IPS-18a (cell line): ENCODE measurements around the gene RASSF7.
"Not testable (repeated sequence)": the region's sequence is repeated elsewhere in the genome, so short reads cannot be mapped to it uniquely, and the experiment has no call there.

Experiments used
- H3K27ac ChIP-seq: one replicate; pipeline ENCODE4 v1.5.1; 2013; ENCODE audit warnings: low read length
- H3K27me3 ChIP-seq: one replicate; pipeline ENCODE4 v1.6.1; 2013; ENCODE audit warnings: mild to moderate bottlenecking, low read length; ENCODE audit not compliant: control insufficient read depth, insufficient read depth
- H3K36me3 ChIP-seq: one replicate; pipeline ENCODE4 v1.6.1; 2013; ENCODE audit warnings: low read depth, low read length; ENCODE audit not compliant: control insufficient read depth
- H3K4me1 ChIP-seq: one replicate; pipeline ENCODE4 v1.6.1; 2013; ENCODE audit warnings: low read depth, low read length; ENCODE audit not compliant: control insufficient read depth
- H3K4me3 ChIP-seq: one replicate; pipeline ENCODE4 v1.5.1; 2013; ENCODE audit warnings: low read length
- H3K9ac ChIP-seq: one replicate; pipeline ENCODE4 v1.6.1; 2013; ENCODE audit warnings: mild to moderate bottlenecking, low read length, moderate library complexity
- H3K9me3 ChIP-seq: one replicate; pipeline ENCODE4 v1.6.1; 2013; ENCODE audit warnings: low read depth, low read length; ENCODE audit not compliant: control insufficient read depth

RASSF7 gene

GRCh38 chr11:560305-561147 lies at the start of gene RASSF7, which contains the start of gene LMNTD2:
RASSF7 (plus strand) TSS chr11:560970; CDS start chr11:561769, 799 bp downstream.
LMNTD2 (minus strand) TSS chr11:560738; CDS start chr11:560716, 22 bp downstream.
- H3K4me3 ChIP-seq, result peak within 1 kb of the TSS; percentile 57
- H3K27me3 ChIP-seq, result peaks cover 45% of the 10 kb centered on the region
- no peak within 1 kb of the TSS for H3K27ac ChIP-seq
- peaks cover 5% of the 10 kb centered on the region for H3K4me1 ChIP-seq
- peak within 1 kb of the TSS; percentile 52 for H3K9ac ChIP-seq
- no peaks in the 10 kb centered on the region for H3K9me3 ChIP-seq
- H3K36me3 ChIP-seq, result no peaks in the 10 kb centered on the region

- no peaks in the 10 kb centered on the region for H3K9me3 ChIP-seq
- H3K27ac ChIP-seq, result no peak overlapping the region
- no peaks in the 10 kb centered on the region for H3K4me1 ChIP-seq
- no peaks in the 10 kb centered on the region for H3K36me3 ChIP-seq
- no peaks in the 10 kb centered on the region for H3K27me3 ChIP-seq
- H3K4me3 ChIP-seq, result no peak overlapping the region
- no peak overlapping the region for H3K9ac ChIP-seq
Measured at GRCh38 chr11:512761-513595, 47.8 kb upstream of the RASSF7 start.

- Histone ChIP-seq H3K27me3 (no peaks in the 10 kb centered on the region), H3K27ac (no peak overlapping the region), H3K4me1 (no peaks in the 10 kb centered on the region), H3K4me3 (no peak overlapping the region), H3K9ac (no peak overlapping the region), H3K9me3 (no peaks in the 10 kb centered on the region), H3K36me3 (no peaks in the 10 kb centered on the region)
Measured at GRCh38 chr11:514606-515005, 46.2 kb upstream of the RASSF7 start.

GRCh38 chr11:515131-515530 lies 45.6 kb upstream of the RASSF7 start:
- Histone ChIP-seq H3K9me3 (no peaks in the 10 kb centered on the region), H3K4me1 (no peaks in the 10 kb centered on the region), H3K27ac (no peak overlapping the region), H3K4me3 (no peak overlapping the region), H3K27me3 (no peaks in the 10 kb centered on the region), H3K9ac (no peak overlapping the region), H3K36me3 (no peaks in the 10 kb centered on the region)

- Histone ChIP-seq H3K36me3 (no peaks in the 10 kb centered on the region), H3K27me3 (no peaks in the 10 kb centered on the region), H3K4me3 (no peak overlapping the region), H3K9me3 (no peaks in the 10 kb centered on the region), H3K9ac (no peak overlapping the region), H3K4me1 (no peaks in the 10 kb centered on the region), H3K27ac (no peak overlapping the region)
Measured at GRCh38 chr11:516400-516799, 44.4 kb upstream of the RASSF7 start.

GRCh38 chr11:516918-517685 lies 43.7 kb upstream of the RASSF7 start:
- H3K27me3 ChIP-seq, H3K4me1 ChIP-seq, H3K9me3 ChIP-seq, H3K27ac ChIP-seq, H3K4me3 ChIP-seq, H3K36me3 ChIP-seq, H3K9ac ChIP-seq: not testable (repeated sequence)

- Histone ChIP-seq H3K4me1 (no peaks in the 10 kb centered on the region), H3K4me3 (no peak overlapping the region), H3K27ac (no peak overlapping the region)
Measured at GRCh38 chr11:518463-519202, 42.1 kb upstream of the RASSF7 start.

GRCh38 chr11:520428-521176 lies 40.2 kb upstream of the RASSF7 start:
- Histone ChIP-seq H3K4me1 (no peaks in the 10 kb centered on the region), H3K9me3 (no peaks in the 10 kb centered on the region), H3K36me3 (no peaks in the 10 kb centered on the region), H3K27me3 (no peaks in the 10 kb centered on the region), H3K4me3 (no peak overlapping the region), H3K27ac (no peak overlapping the region), H3K9ac (no peak overlapping the region)

More at GRCh38 chr11:518463-519202, 42.1 kb upstream of the RASSF7 start:
- Histone ChIP-seq H3K36me3 (no peaks in the 10 kb centered on the region), H3K27me3 (no peaks in the 10 kb centered on the region), H3K9me3 (no peaks in the 10 kb centered on the region), H3K9ac (no peak overlapping the region)

- no peaks in the 10 kb centered on the region for H3K4me1 ChIP-seq
- no peaks in the 10 kb centered on the region for H3K36me3 ChIP-seq
- H3K27me3 ChIP-seq, result no peaks in the 10 kb centered on the region
- H3K9ac ChIP-seq, result no peak overlapping the region
- no peak overlapping the region for H3K27ac ChIP-seq
- H3K9me3 ChIP-seq, result no peaks in the 10 kb centered on the region
- no peak overlapping the region for H3K4me3 ChIP-seq
Measured at GRCh38 chr11:521177-521688, 39.5 kb upstream of the RASSF7 start.

GRCh38 chr11:526192-526591 lies 34.6 kb upstream of the RASSF7 start:
- H3K4me3 ChIP-seq, result no peak overlapping the region
- no peak overlapping the region for H3K27ac ChIP-seq
- H3K36me3 ChIP-seq, result no peaks in the 10 kb centered on the region
- no peaks in the 10 kb centered on the region for H3K9me3 ChIP-seq
- H3K4me1 ChIP-seq, result no peaks in the 10 kb centered on the region
- no peaks in the 10 kb centered on the region for H3K27me3 ChIP-seq
- H3K9ac ChIP-seq, result no peak overlapping the region
